RWPE2 (cell line): ENCODE results near the gene PDSS2.

Experiments used
- ATAC-seq: fragments of 200-7000 bp; cut with Tn5 transposase; 3 replicates; pipeline ENCODE4 v1.9.1; 2021; ENCODE audit warnings: low read depth
- DNase-seq: peaks from one replicate; pipeline ENCODE4 v3.0.0-alpha.2; 2020; ENCODE audit warnings: low spot score
- H3K27ac ChIP-seq: fragments of 450-650 bp; 2 replicates; pipeline ENCODE4 v1.5.1; 2017; ENCODE audit warnings: mild to moderate bottlenecking; ENCODE audit not compliant: poor library complexity, severe bottlenecking
- H3K27me3 ChIP-seq: fragments of 250-450 bp; sonication (Bioruptor Pico); 2 replicates; pipeline ENCODE4 v1.5.1; 2021; ENCODE audit warnings: mild to moderate bottlenecking, moderate library complexity; ENCODE audit not compliant: insufficient read depth, poor library complexity, severe bottlenecking
- H3K36me3 ChIP-seq: fragments of 250-450 bp; sonication (Bioruptor Pico); 2 replicates; pipeline ENCODE4 v1.5.1; 2020; ENCODE audit warnings: low read depth, mild to moderate bottlenecking, moderate library complexity
- H3K4me1 ChIP-seq: fragments of 250-450 bp; sonication (Bioruptor Pico); 2 replicates; pipeline ENCODE4 v1.5.1; 2021; ENCODE audit warnings: mild to moderate bottlenecking, moderate library complexity; ENCODE audit not compliant: insufficient read depth, poor library complexity, severe bottlenecking
- H3K4me3 ChIP-seq: fragments of 250-450 bp; sonication (Bioruptor Pico); 2 replicates; pipeline ENCODE4 v1.5.1; 2021; ENCODE audit warnings: mild to moderate bottlenecking, moderate library complexity; ENCODE audit not compliant: severe bottlenecking
- H3K9me3 ChIP-seq: fragments of 250-450 bp; sonication (Bioruptor Pico); 2 replicates; pipeline ENCODE4 v1.5.1; 2021; ENCODE audit warnings: mild to moderate bottlenecking, moderate library complexity; ENCODE audit not compliant: severe bottlenecking
- TF ChIP-seq, protein P1 (sequence below): fragments of 450-650 bp; IDR thresholded peaks from one replicate; pipeline ENCODE4 v1.5.1; 2017; ENCODE audit warnings: mild to moderate bottlenecking, moderate library complexity; ENCODE audit not compliant: poor library complexity, severe bottlenecking

The PDSS2 gene

DNA sequence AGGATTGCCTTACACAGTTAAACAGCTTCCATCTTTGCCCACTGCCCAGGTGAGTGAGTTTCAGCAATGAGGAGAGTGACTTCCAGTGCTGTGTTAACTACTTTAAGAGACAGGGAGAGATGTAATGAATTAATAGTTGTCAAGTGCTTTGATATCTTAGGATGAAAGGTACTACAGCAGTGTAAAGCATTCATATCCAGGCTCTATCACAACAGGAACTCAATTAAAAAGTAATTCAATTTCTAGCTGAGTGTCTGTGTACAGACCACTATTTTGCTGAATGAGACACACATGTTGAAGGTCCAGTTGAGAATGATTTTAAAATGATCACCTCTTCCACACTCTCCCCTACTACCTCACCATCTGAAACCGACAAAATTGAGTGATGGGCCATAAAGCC, 273.3 kb downstream of the PDSS2 start:
- TF ChIP-seq, protein P1, sequence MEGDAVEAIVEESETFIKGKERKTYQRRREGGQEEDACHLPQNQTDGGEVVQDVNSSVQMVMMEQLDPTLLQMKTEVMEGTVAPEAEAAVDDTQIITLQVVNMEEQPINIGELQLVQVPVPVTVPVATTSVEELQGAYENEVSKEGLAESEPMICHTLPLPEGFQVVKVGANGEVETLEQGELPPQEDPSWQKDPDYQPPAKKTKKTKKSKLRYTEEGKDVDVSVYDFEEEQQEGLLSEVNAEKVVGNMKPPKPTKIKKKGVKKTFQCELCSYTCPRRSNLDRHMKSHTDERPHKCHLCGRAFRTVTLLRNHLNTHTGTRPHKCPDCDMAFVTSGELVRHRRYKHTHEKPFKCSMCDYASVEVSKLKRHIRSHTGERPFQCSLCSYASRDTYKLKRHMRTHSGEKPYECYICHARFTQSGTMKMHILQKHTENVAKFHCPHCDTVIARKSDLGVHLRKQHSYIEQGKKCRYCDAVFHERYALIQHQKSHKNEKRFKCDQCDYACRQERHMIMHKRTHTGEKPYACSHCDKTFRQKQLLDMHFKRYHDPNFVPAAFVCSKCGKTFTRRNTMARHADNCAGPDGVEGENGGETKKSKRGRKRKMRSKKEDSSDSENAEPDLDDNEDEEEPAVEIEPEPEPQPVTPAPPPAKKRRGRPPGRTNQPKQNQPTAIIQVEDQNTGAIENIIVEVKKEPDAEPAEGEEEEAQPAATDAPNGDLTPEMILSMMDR = no peak
- Histone ChIP-seq H3K9me3 (no peaks in the 10 kb centered on the region), H3K27ac (no peak overlapping the region), H3K4me1 (no peaks in the 10 kb centered on the region), H3K36me3 (no peaks in the 10 kb centered on the region), H3K4me3 (no peak overlapping the region), H3K27me3 (no peaks in the 10 kb centered on the region)
- ATAC-seq = no peak
- no peak for DNase-seq

DNA sequence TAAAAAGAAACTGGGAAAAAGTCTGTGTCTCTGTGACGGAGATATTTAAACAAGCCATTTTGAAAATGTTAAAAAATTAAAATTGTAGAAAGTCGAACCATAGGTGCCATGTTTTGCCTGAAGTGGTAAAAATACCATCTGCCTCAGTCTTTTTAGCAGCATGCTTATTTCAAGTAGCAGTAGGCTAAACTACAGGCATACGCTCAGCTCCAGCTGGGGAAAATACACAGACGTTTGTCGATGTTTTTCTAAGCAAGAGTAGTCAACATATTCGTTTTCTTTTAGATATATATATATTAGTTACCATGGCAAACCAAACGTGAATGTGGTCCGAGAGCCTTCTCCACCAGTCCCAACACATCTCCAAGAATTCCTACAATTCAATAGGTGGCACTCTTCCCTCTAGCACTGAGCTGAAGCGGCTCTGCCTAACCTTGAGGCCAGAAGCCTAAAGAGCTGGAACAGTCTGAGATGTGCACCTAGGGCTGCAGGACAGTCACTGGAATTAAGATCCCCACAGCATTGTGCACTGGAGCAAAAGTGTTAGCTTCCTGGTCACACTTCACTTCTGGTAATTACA, 273.9 kb downstream of the PDSS2 start:
- TF ChIP-seq, protein P1 = peak; percentile 59
- no peaks in the 10 kb centered on the region for H3K36me3 ChIP-seq
- no peak for DNase-seq
- H3K27ac ChIP-seq = no peak overlapping the region
- no peaks in the 10 kb centered on the region for H3K27me3 ChIP-seq
- H3K4me1 ChIP-seq = no peaks in the 10 kb centered on the region
- ATAC-seq = peak; percentile 79
- H3K9me3 ChIP-seq = no peaks in the 10 kb centered on the region
- no peak overlapping the region for H3K4me3 ChIP-seq

DNA sequence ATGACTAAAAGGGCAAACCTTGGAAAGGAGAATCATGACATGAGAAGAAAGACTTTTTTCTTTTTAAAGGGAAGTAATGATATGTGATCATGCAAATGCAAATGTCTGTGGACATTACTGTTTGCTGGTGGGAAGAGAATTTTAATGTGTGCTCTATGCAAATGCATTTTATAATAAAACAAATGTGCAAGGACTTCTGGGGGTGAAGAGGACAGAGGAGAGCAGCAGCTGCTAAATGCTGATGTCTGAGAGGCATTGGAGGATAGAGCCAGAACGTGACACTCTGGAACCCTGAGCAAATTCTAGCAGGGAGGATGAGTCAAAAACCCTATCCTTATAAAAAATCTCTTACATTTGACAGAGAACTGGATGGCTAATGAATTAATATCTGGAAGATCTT, 274.9 kb downstream of the PDSS2 start:
- H3K36me3 ChIP-seq = no peaks in the 10 kb centered on the region
- ATAC-seq = no peak
- H3K4me3 ChIP-seq = no peak overlapping the region
- no peaks in the 10 kb centered on the region for H3K4me1 ChIP-seq
- DNase-seq = no peak
- TF ChIP-seq, protein P1 = no peak
- H3K27ac ChIP-seq = no peak overlapping the region
- no peaks in the 10 kb centered on the region for H3K9me3 ChIP-seq
- H3K27me3 ChIP-seq = no peaks in the 10 kb centered on the region

DNA sequence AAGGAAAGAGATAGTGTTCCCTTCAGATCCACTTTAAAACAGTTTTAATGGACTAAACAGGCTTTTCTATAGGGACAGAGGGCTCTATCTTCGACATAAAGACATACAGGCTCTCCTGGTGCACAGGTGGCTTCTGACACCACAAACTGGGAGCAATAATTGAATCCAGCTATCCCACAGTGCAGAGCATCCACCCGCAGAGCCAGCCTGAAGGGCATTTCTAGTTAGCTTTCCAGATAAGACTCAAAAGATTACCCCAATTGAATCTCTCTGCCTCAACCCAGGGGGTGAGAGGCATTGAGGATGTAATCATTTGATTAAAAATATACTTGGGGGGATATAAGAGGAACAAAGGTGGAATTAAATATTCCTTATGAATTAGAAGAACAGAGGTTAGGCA, 279.3 kb downstream of the PDSS2 start:
- Histone ChIP-seq H3K27ac (no peak overlapping the region), H3K4me3 (no peak overlapping the region), H3K36me3 (no peaks in the 10 kb centered on the region), H3K4me1 (no peaks in the 10 kb centered on the region), H3K9me3 (no peaks in the 10 kb centered on the region), H3K27me3 (no peaks in the 10 kb centered on the region)
- ATAC-seq (no peak), DNase-seq (no peak)
- TF ChIP-seq, protein P1 = no peak

DNA sequence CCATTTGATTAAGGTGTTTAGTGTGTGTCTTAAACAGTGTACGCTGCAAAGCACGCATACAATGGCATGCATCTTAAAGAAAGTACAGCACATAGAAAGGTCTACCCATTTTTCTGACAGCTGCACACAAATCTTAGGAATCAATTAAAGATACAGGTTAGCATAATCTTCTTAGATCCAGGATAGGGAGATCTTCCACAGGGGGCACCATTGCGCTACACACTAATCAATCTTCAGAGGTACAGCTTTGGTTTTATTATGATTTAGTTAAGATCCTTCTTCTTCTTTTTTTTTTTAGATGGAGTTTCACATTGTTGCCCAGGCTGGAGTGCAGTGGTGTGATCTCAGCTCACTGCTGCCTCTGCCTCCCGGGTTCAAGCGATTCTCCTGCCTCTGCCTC, 280.4 kb downstream of the PDSS2 start:
- Histone ChIP-seq H3K9me3 (no peaks in the 10 kb centered on the region), H3K4me3 (no peak overlapping the region), H3K27me3 (no peaks in the 10 kb centered on the region), H3K36me3 (no peaks in the 10 kb centered on the region), H3K4me1 (no peaks in the 10 kb centered on the region), H3K27ac (no peak overlapping the region)
- TF ChIP-seq, protein P1 = peak; percentile 56
- ATAC-seq = no peak
- DNase-seq = no peak
